HG02588 (cell line): ENCODE results near the gene MRTFB.
"Not testable (repeated sequence)": the region's sequence is repeated elsewhere in the genome, so short reads cannot be mapped to it uniquely, and the experiment has no call there.

Experiments
- ATAC-seq: cut with Tn5 transposase; IDR thresholded peaks from one replicate; pipeline ENCODE4 v1.9.1; 2021; ENCODE audit warnings: mild to moderate bottlenecking, moderate library complexity; ENCODE audit not compliant: unreplicated experiment

MRTFB gene

GRCh38 chr16:14182999-14183398 is 111.9 kb downstream of the MRTFB start:
- ATAC-seq: no peak

- ATAC-seq: not testable (repeated sequence)
Measured at GRCh38 chr16:14183962-14184361, 112.8 kb downstream of the MRTFB start.

- ATAC-seq: no peak
Measured at GRCh38 chr16:14186007-14186794, 115.1 kb downstream of the MRTFB start.

- ATAC-seq: no peak
Measured at GRCh38 chr16:14186795-14187221, 115.7 kb downstream of the MRTFB start.

- no peak for ATAC-seq
Measured at GRCh38 chr16:14187517-14188338, 116.6 kb downstream of the MRTFB start.

GRCh38 chr16:14193316-14193871 is 122.3 kb downstream of the MRTFB start:
- ATAC-seq: peak; percentile 81

- no peak for ATAC-seq
Measured at GRCh38 chr16:14194721-14195120, 123.6 kb downstream of the MRTFB start.

- no peak for ATAC-seq
Measured at GRCh38 chr16:14196011-14196410, 124.9 kb downstream of the MRTFB start.

GRCh38 chr16:14196539-14196938 is 125.4 kb downstream of the MRTFB start:
- no peak for ATAC-seq

GRCh38 chr16:14198012-14198411 is 126.9 kb downstream of the MRTFB start:
- ATAC-seq: no peak

GRCh38 chr16:14198572-14198971 is 127.5 kb downstream of the MRTFB start:
- ATAC-seq: no peak

- ATAC-seq: no peak
Measured at GRCh38 chr16:14199199-14199598, 128.1 kb downstream of the MRTFB start.

- ATAC-seq: no peak
Measured at GRCh38 chr16:14199624-14200023, 128.5 kb downstream of the MRTFB start.

- ATAC-seq: no peak
Measured at GRCh38 chr16:14202095-14202494, 131.0 kb downstream of the MRTFB start.

GRCh38 chr16:14202697-14203096 is 131.6 kb downstream of the MRTFB start:
- ATAC-seq: no peak

- no peak for ATAC-seq
Measured at GRCh38 chr16:14203166-14203565, 132.0 kb downstream of the MRTFB start.

- ATAC-seq: no peak
Measured at GRCh38 chr16:14205666-14206065, 134.5 kb downstream of the MRTFB start.

GRCh38 chr16:14211856-14212543 is 140.9 kb downstream of the MRTFB start:
- no peak for ATAC-seq

- ATAC-seq: no peak
Measured at GRCh38 chr16:14215941-14216340, 144.8 kb downstream of the MRTFB start.

- no peak for ATAC-seq
Measured at GRCh38 chr16:14219983-14220382, 148.9 kb downstream of the MRTFB start.

- ATAC-seq: no peak
Measured at GRCh38 chr16:14223632-14224031, 152.5 kb downstream of the MRTFB start.
